HCT116 (cell line): ENCODE data around the gene GLIPR1. TPM values are rescaled to one million over a fixed set of nuclear protein-coding genes. Genes with fewer than 3 reads are reported as not detected.

Experiments used
- ATAC-seq: fragments of 200-7000 bp; cut with Tn5 transposase; 2 replicates; pipeline ENCODE4 v1.9.1; 2020; ENCODE audit warnings: mild to moderate bottlenecking, moderate library complexity
- BruUV-seq: library from RNA; stranded (reverse); fragments of 400-500 nt; replicated peaks from 2 replicates; lab custom pipeline; 2021; lab: Mats Ljungman, UMichigan
- CTCF ChIA-PET: fragments of 300-600 bp; sonication (Branson Sonifier 250); formaldehyde crosslinking; loops from one replicate; lab custom pipeline; 2021; ENCODE audit warnings: antibody characterized with exemption; lab: Charles Lee
- POLR2A ChIA-PET: fragments of 300-600, 350-600 bp; sonication (Branson Sonifier 250); formaldehyde crosslinking; loops from one replicate; lab custom pipeline; 2021; ENCODE audit warnings: antibody characterized with exemption; lab: Charles Lee
- RAD21 ChIA-PET, 2 experiments: fragments of 300-600 bp; sonication (Branson Sonifier 250); formaldehyde crosslinking; loops; one replicate each; lab custom pipeline; 2023; ENCODE audit warnings: low total read pairs in 2 of 2; ENCODE audit not compliant: uncharacterized antibody in 2 of 2, unreplicated experiment in 2 of 2, low non-redundant PET in 1 of 2; lab: Charles Lee
- DNase-seq: peaks from one replicate; pipeline ENCODE4 v3.0.0-alpha.2; 2010; ENCODE audit warnings: low read depth, low spot score
- H2AFZ ChIP-seq: fragments of 200-600 bp; shearing (Covaris generic), sonication (generic); 2 replicates; pipeline ENCODE4 v1.6.1; 2017; ENCODE audit warnings: low read depth, mixed run types, mixed read lengths, antibody characterized with exemption, low read length; ENCODE audit not compliant: poor library complexity, severe bottlenecking
- H3K27ac ChIP-seq: 2 replicates; pipeline ENCODE4 v1.5.1; 2012; ENCODE audit warnings: low read depth, low read length
- H3K27me3 ChIP-seq: fragments of 200-600 bp; sonication (generic); 2 replicates; pipeline ENCODE4 v1.6.1; 2016; ENCODE audit warnings: mixed run types, low read length, mixed read lengths; ENCODE audit not compliant: insufficient read depth
- H3K36me3 ChIP-seq, 2 experiments: fragments of 200-500 bp in 1 of 2; fragments of 200-600 bp in 1 of 2; sonication (Bioruptor generic) in 1 of 2; sonication (generic) in 1 of 2; 2 replicates each; pipeline versions ENCODE4 v1.5.1 to v1.6.1; 2014 to 2016; ENCODE audit warnings: low read length in 2 of 2, inconsistent platforms in 1 of 2, mixed read lengths in 1 of 2, mixed run types in 1 of 2; ENCODE audit not compliant: insufficient read depth in 2 of 2, control insufficient read depth in 1 of 2
- H3K4me1 ChIP-seq, 2 experiments: fragments of 200-600 bp in 1 of 2; sonication (generic) in 1 of 2; 2 replicates each; pipeline versions ENCODE4 v1.5.1 to v1.6.1; 2012 to 2017; ENCODE audit warnings: low read length in 2 of 2, inconsistent platforms in 1 of 2, mild to moderate bottlenecking in 1 of 2, mixed read lengths in 1 of 2, mixed run types in 1 of 2, moderate library complexity in 1 of 2; ENCODE audit not compliant: insufficient read depth in 2 of 2, control insufficient read depth in 1 of 2
- H3K4me2 ChIP-seq: fragments of 200-600 bp; sonication (generic); 2 replicates; pipeline ENCODE4 v1.6.1; 2017; ENCODE audit warnings: mixed run types, low read length, mixed read lengths
- H3K4me3 ChIP-seq, 2 experiments: fragments of 200-600 bp in 1 of 2; sonication (generic) in 1 of 2; replicated peaks in 1 of 2; 2 replicates each; pipeline ENCODE4 v1.5.1; 2011 to 2016; ENCODE audit warnings: low read length in 2 of 2, control low read depth in 1 of 2, low read depth in 1 of 2, mild to moderate bottlenecking in 1 of 2, mixed read lengths in 1 of 2, mixed run types in 1 of 2
- H3K79me2 ChIP-seq: fragments of 200-600 bp; sonication (generic); 2 replicates; pipeline ENCODE4 v1.6.1; 2017; ENCODE audit warnings: mild to moderate bottlenecking, mixed run types, low read length, moderate library complexity, mixed read lengths; ENCODE audit not compliant: insufficient read depth
- H3K9ac ChIP-seq: fragments of 200-600 bp; sonication (generic); 2 replicates; pipeline ENCODE4 v1.6.1; 2016; ENCODE audit warnings: low read length, mixed read lengths
- H3K9me2 ChIP-seq: fragments of 200-600 bp; sonication (generic), shearing (Covaris generic); 2 replicates; pipeline ENCODE4 v1.6.1; 2017; ENCODE audit warnings: mixed run types, mild to moderate bottlenecking, moderate library complexity; ENCODE audit not compliant: insufficient read depth
- H3K9me3 ChIP-seq, 2 experiments: fragments of 200-500 bp in 1 of 2; fragments of 200-600 bp in 1 of 2; sonication (Bioruptor generic) in 1 of 2; sonication (generic) in 1 of 2; 2 replicates each; pipeline ENCODE4 v1.6.1; 2014 to 2017; ENCODE audit warnings: low read length in 2 of 2, mixed read lengths in 2 of 2, inconsistent platforms in 1 of 2, low read depth in 1 of 2, mild to moderate bottlenecking in 1 of 2, mixed run types in 1 of 2, moderate library complexity in 1 of 2; ENCODE audit not compliant: control insufficient read depth in 1 of 2, insufficient read depth in 1 of 2
- H4K20me1 ChIP-seq: fragments of 200-600 bp; sonication (generic), shearing (Covaris generic); 2 replicates; pipeline ENCODE4 v1.6.1; 2017; ENCODE audit warnings: mixed run types, mild to moderate bottlenecking, moderate library complexity; ENCODE audit not compliant: insufficient read depth
- CTCF ChIP-seq, 3 experiments: fragments of 200-600 bp in 1 of 3; sonication (generic) in 1 of 3; IDR thresholded peaks in 2 of 3; conservative IDR thresholded peaks in 1 of 3; 2 replicates each; pipeline ENCODE4 v1.5.1; 2012 to 2017; ENCODE audit warnings: low read depth in 2 of 3, low read length in 2 of 3, antibody characterized with exemption in 1 of 3, borderline replicate concordance in 1 of 3, control low read depth in 1 of 3, mild to moderate bottlenecking in 1 of 3, mixed read lengths in 1 of 3, mixed run types in 1 of 3, moderate library complexity in 1 of 3; ENCODE audit not compliant: insufficient read depth in 1 of 3
- EZH2 ChIP-seq: fragments of 200-600 bp; sonication (generic); IDR thresholded peaks from 2 replicates; pipeline ENCODE4 v1.6.1; 2017; ENCODE audit warnings: antibody characterized with exemption, mixed run types
- EZH2phosphoT487 ChIP-seq: fragments of 200-600 bp; IDR thresholded peaks from 2 replicates; pipeline ENCODE4 v1.6.1; 2018; ENCODE audit warnings: antibody characterized with exemption, borderline replicate concordance
- FOSL1 ChIP-seq: IDR thresholded peaks from 2 replicates; pipeline ENCODE4 v1.6.1; 2012; ENCODE audit warnings: low read depth
- JUND ChIP-seq: IDR thresholded peaks from 2 replicates; pipeline ENCODE4 v1.6.1; 2012
- MAX ChIP-seq: IDR thresholded peaks from 2 replicates; pipeline ENCODE4 v1.6.1; 2012
- POLR2A ChIP-seq: IDR thresholded peaks from 2 replicates; pipeline ENCODE4 v1.7.0; 2011; ENCODE audit warnings: borderline replicate concordance; ENCODE audit not compliant: insufficient read depth, insufficient read length; ENCODE audit errors: extremely low read depth
- POLR2AphosphoS5 ChIP-seq: IDR thresholded peaks from 2 replicates; pipeline ENCODE4 v1.6.1; 2011; ENCODE audit warnings: mild to moderate bottlenecking, low read depth, low read length, moderate library complexity
- RAD21 ChIP-seq: IDR thresholded peaks from 2 replicates; pipeline ENCODE4 v1.6.1; 2012; ENCODE audit warnings: low read depth, mild to moderate bottlenecking
- SIN3A ChIP-seq: IDR thresholded peaks from 2 replicates; pipeline ENCODE4 v1.6.1; 2012; ENCODE audit warnings: low read depth
- SP1 ChIP-seq: IDR thresholded peaks from 2 replicates; pipeline ENCODE4 v1.6.1; 2012; ENCODE audit warnings: low read depth
- ZFX ChIP-seq: fragments of 450-650 bp; IDR thresholded peaks from 2 replicates; pipeline ENCODE4 v1.6.1; 2017
- ZNF274 ChIP-seq: fragments of 200-500 bp; sonication (Bioruptor generic); IDR thresholded peaks from 2 replicates; pipeline ENCODE4 v1.6.1; 2014; ENCODE audit warnings: mild to moderate bottlenecking, low read depth, low read length, inconsistent platforms
- intact Hi-C: fragments of 100-400 bp; cut with micrococcal nuclease; formaldehyde crosslinking; loops from 2 replicates; pipeline ENCODE4 v1.10.0; 2022
- total RNA-seq: library from RNA; stranded (reverse); gene quantifications from one replicate; pipeline ENCODE4 v1.2.1, GENCODE V29; 2021; ENCODE audit not compliant: unreplicated experiment

The GLIPR1 gene
- total RNA-seq, 1 experiment from 2014 or later = 0.39 TPM

GRCh38 chr12:75479963-75480461, 543 bp upstream of the GLIPR1 start:
- TF ChIP-seq POLR2AphosphoS5 (no peak), MAX (no peak), SP1 (no peak), CTCF (IDR thresholded peaks at IDR 0.05 in 2 of 3, conservative IDR thresholded peaks at IDR 0.05 in 1 of 3; ENCODE audit: borderline replicate concordance in 1 of 3, insufficient read depth in 1 of 3, low read depth in 2 of 3, low read length in 2 of 3) (no peak)
- POLR2A ChIA-PET = no interaction called here
- Histone ChIP-seq H3K4me3 (no peak overlapping the region), H3K79me2 (no peaks in the 10 kb centered on the region), H3K4me1 (peaks cover 4 to 16% of the 10 kb centered on the region in 2 experiments), H3K27me3 (no peaks in the 10 kb centered on the region), H2AFZ (no peak overlapping the region), H3K36me3 (no peaks in the 10 kb centered on the region), H3K4me2 (no peak overlapping the region), H3K9ac (no peak overlapping the region), H4K20me1 (no peaks in the 10 kb centered on the region), H3K9me2 (no peaks in the 10 kb centered on the region), H3K9me3 (no peaks in the 10 kb centered on the region), H3K27ac (no peak overlapping the region)
- CTCF ChIA-PET = interaction anchor here (1.3 kb wide), 1 partner anchor 89 kb away, joined by 4 read pairs; the partner anchor contains the start of gene GLIPR1L2
- intact Hi-C loops = no loop called here
- DNase-seq (no peak), ATAC-seq (no peak)
- RAD21 ChIA-PET = no interaction called here
- no TSS peak for BruUV-seq

DNA sequence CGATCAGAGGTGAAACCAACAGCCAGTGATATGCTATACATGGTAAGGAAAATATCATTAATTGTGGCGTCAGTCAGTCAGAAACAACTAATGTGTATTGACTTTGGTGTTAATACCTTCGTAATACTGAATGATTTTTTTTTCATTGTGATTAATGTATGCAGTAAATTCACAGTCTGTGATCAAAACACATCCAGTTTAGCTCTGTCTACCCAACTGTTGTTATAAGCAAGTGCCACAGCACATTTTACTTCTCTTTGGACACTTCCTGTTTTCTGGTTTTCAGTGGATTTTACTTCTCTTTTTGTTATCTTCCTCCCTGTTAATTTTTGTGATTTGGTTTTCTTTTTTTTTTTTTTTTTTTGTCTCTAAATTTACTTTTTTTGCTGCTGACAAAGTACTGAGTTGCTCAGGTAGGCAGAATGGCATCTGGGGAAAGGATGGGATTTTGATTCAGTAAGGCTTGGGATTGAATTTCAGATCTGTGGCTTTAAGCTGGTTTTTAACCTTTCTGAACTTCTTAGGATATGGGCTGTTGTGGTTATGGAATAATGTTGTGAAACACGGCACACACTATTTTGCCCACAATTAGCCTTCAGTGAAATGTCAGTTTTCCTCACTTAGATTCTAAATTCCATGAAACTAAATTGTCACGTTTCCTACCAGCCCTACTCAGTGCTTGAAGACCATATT, 604 bp downstream of the GLIPR1 start:
- Histone ChIP-seq H3K27me3 (no peaks in the 10 kb centered on the region), H2AFZ (no peak overlapping the region), H3K4me3 (no peak overlapping the region), H3K9me2 (no peaks in the 10 kb centered on the region), H3K9me3 (no peaks in the 10 kb centered on the region), H3K79me2 (no peaks in the 10 kb centered on the region), H3K4me1 (peaks cover 6 to 16% of the 10 kb centered on the region in 2 experiments), H3K4me2 (peak overlapping the region; percentile 24; the same call in 1 of the 2 replicates), H3K36me3 (no peaks in the 10 kb centered on the region), H3K27ac (no peak overlapping the region), H4K20me1 (no peaks in the 10 kb centered on the region), H3K9ac (no peak overlapping the region)
- no peak for DNase-seq
- intact Hi-C loops = no loop called here
- TSS peak; percentile 76 for BruUV-seq
- ChIA-PET CTCF (no interaction called here), RAD21 (no interaction called here), POLR2A (no interaction called here)
- ATAC-seq = no peak
- no peak for TF ChIP-seq EZH2
- no peak for TF ChIP-seq FOSL1
- TF ChIP-seq SIN3A = no peak
- TF ChIP-seq ZNF274 = no peak
- TF ChIP-seq EZH2phosphoT487 = no peak
- TF ChIP-seq POLR2AphosphoS5 = no peak
- no peak for TF ChIP-seq JUND
- TF ChIP-seq ZFX = no peak
- TF ChIP-seq CTCF (IDR thresholded peaks at IDR 0.05 in 2 of 3, conservative IDR thresholded peaks at IDR 0.05 in 1 of 3; ENCODE audit: borderline replicate concordance in 1 of 3, insufficient read depth in 1 of 3, low read depth in 2 of 3, low read length in 2 of 3) = no peak
- no peak for TF ChIP-seq RAD21
- no peak for TF ChIP-seq POLR2A
